Cardiac fibroblast (primary cell): ENCODE data around the gene AKAP5.

Source experiments
- DNase-seq, 2 donors: peaks; one replicate each; pipeline versions ENCODE4 v3.0.0 to v3.0.0-alpha.2; 2010; ENCODE audit warnings: low read depth in 2 of 2
- H3K4me3 ChIP-seq, 2 donors: replicated peaks in 1 of 2; 1 replicate in 1 of 2; 2 replicates in 1 of 2; pipeline ENCODE4 v1.5.1; 2011; ENCODE audit warnings: low read depth in 2 of 2, low read length in 2 of 2, mild to moderate bottlenecking in 2 of 2, moderate library complexity in 1 of 2
- TF ChIP-seq, protein P1 (sequence below): IDR thresholded peaks from one replicate; pipeline ENCODE4 v1.5.1; 2011; ENCODE audit warnings: low read depth, mild to moderate bottlenecking, low read length, inconsistent platforms

Gene AKAP5

DNA sequence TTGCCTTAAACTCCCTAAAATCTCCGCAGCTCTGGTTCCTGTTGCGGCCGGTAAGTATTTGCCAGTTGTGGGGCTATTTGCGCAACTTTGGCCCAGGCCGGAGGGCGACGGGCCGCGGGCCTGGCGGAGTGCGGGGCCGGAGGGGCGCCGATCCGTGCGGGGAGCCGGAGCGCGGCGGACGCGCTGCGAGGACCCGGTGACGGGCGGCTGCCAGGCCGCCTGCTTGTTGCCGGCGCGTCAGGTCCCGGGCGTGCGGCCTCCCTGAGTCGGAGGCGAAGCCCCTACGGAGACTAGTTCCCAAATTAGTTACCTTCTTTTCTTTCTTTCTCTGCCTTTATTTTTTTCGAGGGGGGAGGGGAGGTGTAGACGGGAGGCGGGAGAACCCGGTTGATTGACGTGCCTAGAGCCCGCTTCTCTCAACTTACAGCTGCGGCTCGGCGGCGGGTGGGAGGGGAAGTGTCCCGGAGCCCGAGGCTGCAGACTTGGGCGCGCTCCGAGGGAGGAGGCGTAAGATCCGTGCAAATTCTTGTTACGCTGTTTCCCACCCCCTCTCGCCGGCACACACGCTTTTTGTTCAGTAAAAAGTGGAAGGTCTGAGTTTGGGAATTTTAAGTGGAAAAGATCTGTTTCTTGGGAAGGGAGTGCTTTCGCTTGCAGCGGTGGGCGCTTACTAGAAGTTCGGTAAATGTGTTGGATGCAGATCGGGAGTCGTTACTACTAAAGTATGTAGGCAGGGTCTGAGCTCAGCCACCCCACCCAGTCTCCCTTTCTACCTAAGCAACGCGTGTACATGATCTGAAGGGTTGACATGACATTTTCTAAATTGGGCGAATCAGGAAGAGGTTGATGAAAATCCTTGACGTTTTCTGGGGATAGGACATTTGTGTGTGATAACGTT lies 39.8 kb downstream of the AKAP5 start:
- DNase-seq: peak; percentile 85 to 89
- TF ChIP-seq, protein P1, sequence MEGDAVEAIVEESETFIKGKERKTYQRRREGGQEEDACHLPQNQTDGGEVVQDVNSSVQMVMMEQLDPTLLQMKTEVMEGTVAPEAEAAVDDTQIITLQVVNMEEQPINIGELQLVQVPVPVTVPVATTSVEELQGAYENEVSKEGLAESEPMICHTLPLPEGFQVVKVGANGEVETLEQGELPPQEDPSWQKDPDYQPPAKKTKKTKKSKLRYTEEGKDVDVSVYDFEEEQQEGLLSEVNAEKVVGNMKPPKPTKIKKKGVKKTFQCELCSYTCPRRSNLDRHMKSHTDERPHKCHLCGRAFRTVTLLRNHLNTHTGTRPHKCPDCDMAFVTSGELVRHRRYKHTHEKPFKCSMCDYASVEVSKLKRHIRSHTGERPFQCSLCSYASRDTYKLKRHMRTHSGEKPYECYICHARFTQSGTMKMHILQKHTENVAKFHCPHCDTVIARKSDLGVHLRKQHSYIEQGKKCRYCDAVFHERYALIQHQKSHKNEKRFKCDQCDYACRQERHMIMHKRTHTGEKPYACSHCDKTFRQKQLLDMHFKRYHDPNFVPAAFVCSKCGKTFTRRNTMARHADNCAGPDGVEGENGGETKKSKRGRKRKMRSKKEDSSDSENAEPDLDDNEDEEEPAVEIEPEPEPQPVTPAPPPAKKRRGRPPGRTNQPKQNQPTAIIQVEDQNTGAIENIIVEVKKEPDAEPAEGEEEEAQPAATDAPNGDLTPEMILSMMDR: no peak
- H3K4me3 ChIP-seq: peak overlapping the region; percentile 71 to 88

DNA sequence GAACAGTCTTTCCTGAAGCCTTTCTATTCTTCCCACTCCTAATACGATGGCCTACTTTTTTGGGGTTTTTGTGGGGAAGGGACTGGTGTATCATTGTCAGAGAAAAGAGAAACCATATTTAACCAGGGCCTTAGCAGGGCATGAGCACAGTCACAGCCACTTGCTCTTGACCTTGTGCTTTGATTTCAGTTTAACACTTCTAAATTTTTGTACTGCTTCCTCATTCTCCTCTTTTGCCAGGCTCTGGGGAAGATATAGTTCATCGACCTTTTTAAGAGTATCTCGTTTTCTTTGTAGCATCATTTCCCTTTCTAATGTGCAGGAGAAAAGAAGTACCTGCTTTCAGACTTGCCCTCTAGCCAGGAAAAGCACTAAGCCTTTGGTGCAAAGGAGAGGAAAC lies 41.4 kb downstream of the AKAP5 start:
- TF ChIP-seq, protein P1: no peak
- peak overlapping the region; percentile 16 to 88 for H3K4me3 ChIP-seq
- DNase-seq: no peak

DNA sequence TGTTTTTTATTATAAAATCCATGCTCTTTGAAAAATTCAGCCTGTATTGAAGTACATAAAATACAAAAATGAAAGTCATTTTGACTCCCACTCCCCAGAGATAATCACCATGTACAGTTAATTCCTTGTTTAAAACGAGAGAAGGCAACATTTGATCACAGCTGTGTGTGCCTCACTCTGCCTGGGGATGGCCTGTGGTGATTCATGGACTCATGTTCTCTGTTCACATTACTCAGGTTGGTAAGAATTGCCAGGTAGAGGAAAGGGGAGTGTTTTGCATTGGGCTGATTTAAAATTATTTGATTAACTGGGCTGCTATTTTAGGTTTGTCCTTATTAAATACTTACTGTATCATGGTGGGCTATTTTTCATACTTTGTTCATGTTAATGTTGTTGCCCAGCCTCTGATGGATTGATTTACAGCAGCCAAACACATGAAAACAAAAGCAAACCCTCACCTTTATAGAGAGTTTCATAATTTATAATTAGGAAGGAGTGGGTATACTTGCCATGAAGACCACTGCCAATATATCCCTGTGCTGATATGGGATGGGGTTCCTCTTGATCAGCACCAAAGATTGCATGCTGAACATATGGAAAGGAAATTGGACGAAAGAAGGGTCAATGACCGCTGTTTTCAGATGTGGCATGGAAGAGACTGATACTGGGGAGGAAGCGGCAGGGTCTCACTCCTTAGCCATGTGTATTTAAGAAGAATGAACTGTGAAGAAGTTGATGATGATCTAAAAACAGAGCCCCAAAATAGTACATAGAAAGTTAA lies 42.3 kb downstream of the AKAP5 start:
- no peak overlapping the region for H3K4me3 ChIP-seq
- TF ChIP-seq, protein P1: no peak
- peak; percentile 15 to 56 for DNase-seq

DNA sequence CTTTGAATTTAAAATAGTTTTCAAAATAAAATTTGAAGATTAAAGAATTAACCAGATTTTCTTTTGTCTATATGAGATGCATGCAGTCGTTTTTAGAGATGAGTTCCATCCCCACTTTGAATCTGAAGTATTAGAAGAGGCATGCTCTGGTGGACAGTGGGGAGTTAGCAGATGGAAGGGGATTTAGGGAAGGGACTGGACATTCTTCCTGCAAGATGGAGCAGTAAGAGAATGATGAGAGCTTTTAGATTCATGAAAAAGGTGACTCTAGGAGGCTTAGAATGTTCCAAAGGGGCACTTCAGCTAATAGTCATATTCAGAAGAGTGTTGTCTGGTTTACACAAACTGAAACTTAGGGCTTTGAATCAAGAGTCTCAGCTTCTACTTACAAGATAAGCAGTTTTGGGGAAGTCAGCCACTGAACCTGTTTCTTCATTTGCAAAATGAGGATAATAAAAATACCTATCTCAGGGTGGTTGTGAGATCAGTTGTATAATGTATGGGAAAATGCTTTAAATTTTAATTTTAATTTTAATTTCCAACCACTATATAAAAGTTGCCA lies 43.0 kb downstream of the AKAP5 start:
- TF ChIP-seq, protein P1: no peak
- DNase-seq: no peak
- H3K4me3 ChIP-seq: no peak overlapping the region

DNA sequence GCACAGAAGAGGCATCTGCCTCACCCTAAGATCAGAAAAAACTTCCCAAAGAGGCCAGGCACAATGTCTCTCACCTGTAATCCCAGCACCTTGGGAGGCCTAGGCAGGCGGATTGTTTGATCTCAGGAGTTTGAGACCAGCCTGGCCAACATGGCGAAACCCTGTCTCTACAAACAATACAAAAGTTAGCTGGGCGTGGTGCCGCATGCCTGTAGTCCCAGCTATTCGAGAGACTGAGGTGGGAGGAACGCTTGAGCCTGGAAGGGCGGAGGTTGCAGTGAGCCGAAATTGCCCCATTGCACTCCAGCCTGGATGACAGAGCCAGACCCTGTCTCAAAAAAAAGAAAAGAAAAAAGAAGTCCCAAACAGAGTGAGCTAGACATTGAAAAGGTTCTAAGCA lies 43.7 kb downstream of the AKAP5 start:
- DNase-seq: no peak
- H3K4me3 ChIP-seq: no peak overlapping the region
- TF ChIP-seq, protein P1: no peak

DNA sequence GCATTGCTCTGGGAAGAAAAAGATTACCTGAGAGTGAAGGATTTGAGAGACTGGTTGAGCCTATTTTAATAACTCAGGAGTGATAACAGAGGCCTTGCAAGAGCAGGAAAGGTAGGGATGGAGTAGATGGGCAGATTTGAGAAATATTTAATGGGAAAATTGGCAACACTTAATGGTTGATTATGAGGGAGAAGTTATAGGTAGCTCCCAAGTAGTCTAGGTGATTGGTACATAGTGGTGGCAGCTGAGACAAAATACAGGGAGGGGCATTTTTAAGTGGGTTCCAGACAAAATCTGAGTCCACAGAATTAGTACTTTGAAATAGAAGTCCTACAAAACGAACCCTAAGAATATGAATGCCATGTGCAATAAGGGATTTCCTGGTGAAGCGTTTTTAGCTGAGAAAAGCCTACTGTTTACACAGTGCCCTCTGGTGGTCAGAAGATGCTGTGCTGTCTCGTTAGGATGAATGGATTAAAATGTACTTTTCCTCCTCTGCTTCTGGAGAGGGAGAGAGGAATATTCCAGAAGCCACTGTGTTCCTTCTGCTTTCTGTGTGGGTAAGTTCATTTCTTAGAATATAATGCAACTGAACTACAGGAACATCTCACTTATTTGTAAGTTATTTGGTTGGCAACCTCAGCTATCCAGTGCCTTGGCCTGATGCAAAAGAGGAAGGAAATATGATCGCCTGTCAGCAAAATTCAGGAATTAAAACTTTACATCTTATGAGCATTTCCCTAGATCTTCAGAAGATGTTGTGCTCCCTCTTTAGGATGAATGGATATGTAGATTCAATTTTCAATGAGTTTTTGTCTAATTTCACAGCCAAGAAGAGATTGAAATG lies 45.7 kb downstream of the AKAP5 start:
- TF ChIP-seq, protein P1: peak; percentile 86
- peak; percentile 78 to 83 for DNase-seq
- H3K4me3 ChIP-seq: no peak overlapping the region
